Neural cell (in vitro differentiated cells): ENCODE results near the gene TEX19.

Source experiments
- CTCF ChIP-seq: fragments of 450-650 bp; IDR thresholded peaks from 2 replicates; pipeline ENCODE4 v1.5.1; 2014; ENCODE audit warnings: antibody characterized with exemption, mild to moderate bottlenecking, moderate library complexity; ENCODE audit not compliant: poor library complexity, severe bottlenecking
- RAD21 ChIP-seq: fragments of 450-650 bp; conservative IDR thresholded peaks from 2 replicates; pipeline ENCODE4 v1.6.1; 2014; ENCODE audit warnings: antibody characterized with exemption, mild to moderate bottlenecking, moderate library complexity

- no peak for TF ChIP-seq RAD21
- TF ChIP-seq CTCF = no peak
Observed at GRCh38 chr17:82375359-82376041, 16.5 kb downstream of the TEX19 start.
